Measurements from ENCODE around the gene CHRNA4. TPM values are rescaled to one million over a fixed set of nuclear protein-coding genes. Genes with fewer than 3 reads are reported as not detected.

Gene CHRNA4
- total and polyA plus RNA-seq, 2 of the 13 experiments (the other 11 are each of a cell fraction or from before 2014, with no cell fraction given), result not detected

DNA sequence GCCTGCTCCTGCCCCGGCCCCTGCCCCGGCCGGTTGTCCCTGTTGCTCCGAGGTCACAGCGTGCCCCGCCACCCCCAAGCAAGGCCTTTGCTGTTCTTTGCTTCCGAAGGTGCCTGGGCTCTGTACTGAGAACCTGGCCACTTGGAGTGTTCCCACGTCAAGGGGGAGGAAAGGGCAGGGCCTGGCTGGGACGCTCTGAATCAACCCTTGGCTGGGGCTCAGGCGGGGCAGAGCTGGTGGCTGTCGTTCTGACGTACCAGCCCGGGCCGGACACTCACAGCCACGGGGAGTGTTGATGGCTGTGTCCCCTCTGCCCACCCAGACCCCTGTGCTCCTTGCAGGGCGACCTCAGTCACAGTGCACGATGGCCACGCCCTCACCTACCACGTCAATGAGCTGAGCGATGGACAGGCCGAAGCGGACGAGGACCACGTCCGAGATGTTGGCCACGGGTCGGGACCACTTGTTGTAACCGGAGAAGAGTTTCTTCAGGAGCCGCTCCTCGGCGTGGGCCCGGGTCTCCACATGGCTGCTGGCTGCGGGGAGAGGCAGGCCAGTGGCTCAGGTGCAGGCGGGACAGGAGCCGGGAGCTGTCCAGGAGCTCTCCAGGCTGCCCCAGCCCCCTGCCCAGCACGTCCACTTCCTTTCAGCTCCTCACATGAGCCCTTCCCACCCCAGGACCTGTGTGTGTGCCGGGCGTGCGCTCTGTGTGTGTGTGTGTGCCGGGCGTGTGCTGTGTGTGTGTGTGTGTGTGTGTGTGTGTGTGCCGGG, 1.8 kb downstream of the CHRNA4 start:
- peaks cover 24% of the 10 kb centered on the region for H3K4me1 ChIP-seq (ENCODE audit: insufficient read depth, low read length)
- ATAC-seq, result no peak
- 58% methylated on average over 31 of the region's 42 CpGs for WGBS (ENCODE audit: low lambda C conversion rate)
- POLR2A ChIA-PET, result no interaction called here
- peaks cover 6% of the 10 kb centered on the region; the same call in 1 of the 2 replicates for H4K20me1 ChIP-seq (ENCODE audit: insufficient read depth, low read length)
- H3K4me2 ChIP-seq (ENCODE audit: low read depth, low read length), result no peak overlapping the region
- peaks cover 21 to 49% of the 10 kb centered on the region in 2 experiments for H3K27me3 ChIP-seq (ENCODE audit: control insufficient read depth in 1 of 2, insufficient read depth in 2 of 2, low read length in 2 of 2)
- H2AFZ ChIP-seq (ENCODE audit: low read length), result no peak overlapping the region
- no peak for DNase-seq (ENCODE audit: low spot score)
- intact Hi-C loops (cut with micrococcal nuclease; ENCODE audit: unreplicated experiment) (no loop called here), in situ Hi-C loops (cut with HindIII; ENCODE audit: extremely low pct_ligation_motif_present, low pct_unique_long_range_greater_than_20kb) (no loop called here)
- no peaks in the 10 kb centered on the region for H3K9me3 ChIP-seq (ENCODE audit: low read length)
- H3K9ac ChIP-seq (ENCODE audit: insufficient read depth, low read depth, low read length), result no peak overlapping the region
- TF ChIP-seq, protein P1, sequence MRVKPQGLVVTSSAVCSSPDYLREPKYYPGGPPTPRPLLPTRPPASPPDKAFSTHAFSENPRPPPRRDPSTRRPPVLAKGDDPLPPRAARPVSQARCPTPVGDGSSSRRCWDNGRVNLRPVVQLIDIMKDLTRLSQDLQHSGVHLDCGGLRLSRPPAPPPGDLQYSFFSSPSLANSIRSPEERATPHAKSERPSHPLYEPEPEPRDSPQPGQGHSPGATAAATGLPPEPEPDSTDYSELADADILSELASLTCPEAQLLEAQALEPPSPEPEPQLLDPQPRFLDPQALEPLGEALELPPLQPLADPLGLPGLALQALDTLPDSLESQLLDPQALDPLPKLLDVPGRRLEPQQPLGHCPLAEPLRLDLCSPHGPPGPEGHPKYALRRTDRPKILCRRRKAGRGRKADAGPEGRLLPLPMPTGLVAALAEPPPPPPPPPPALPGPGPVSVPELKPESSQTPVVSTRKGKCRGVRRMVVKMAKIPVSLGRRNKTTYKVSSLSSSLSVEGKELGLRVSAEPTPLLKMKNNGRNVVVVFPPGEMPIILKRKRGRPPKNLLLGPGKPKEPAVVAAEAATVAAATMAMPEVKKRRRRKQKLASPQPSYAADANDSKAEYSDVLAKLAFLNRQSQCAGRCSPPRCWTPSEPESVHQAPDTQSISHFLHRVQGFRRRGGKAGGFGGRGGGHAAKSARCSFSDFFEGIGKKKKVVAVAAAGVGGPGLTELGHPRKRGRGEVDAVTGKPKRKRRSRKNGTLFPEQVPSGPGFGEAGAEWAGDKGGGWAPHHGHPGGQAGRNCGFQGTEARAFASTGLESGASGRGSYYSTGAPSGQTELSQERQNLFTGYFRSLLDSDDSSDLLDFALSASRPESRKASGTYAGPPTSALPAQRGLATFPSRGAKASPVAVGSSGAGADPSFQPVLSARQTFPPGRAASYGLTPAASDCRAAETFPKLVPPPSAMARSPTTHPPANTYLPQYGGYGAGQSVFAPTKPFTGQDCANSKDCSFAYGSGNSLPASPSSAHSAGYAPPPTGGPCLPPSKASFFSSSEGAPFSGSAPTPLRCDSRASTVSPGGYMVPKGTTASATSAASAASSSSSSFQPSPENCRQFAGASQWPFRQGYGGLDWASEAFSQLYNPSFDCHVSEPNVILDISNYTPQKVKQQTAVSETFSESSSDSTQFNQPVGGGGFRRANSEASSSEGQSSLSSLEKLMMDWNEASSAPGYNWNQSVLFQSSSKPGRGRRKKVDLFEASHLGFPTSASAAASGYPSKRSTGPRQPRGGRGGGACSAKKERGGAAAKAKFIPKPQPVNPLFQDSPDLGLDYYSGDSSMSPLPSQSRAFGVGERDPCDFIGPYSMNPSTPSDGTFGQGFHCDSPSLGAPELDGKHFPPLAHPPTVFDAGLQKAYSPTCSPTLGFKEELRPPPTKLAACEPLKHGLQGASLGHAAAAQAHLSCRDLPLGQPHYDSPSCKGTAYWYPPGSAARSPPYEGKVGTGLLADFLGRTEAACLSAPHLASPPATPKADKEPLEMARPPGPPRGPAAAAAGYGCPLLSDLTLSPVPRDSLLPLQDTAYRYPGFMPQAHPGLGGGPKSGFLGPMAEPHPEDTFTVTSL (CRISPR knock-in tag; IDR thresholded peaks at IDR 0.05; ENCODE audit: borderline replicate concordance), result no peak
- TF ChIP-seq KDM5A (IDR thresholded peaks at IDR 0.05; ENCODE audit: borderline replicate concordance, low read length) (no peak), BCL6 (CRISPR knock-in tag; IDR thresholded peaks at IDR 0.05) (no peak), TOE1 (CRISPR knock-in tag; IDR thresholded peaks at IDR 0.05) (no peak), CC2D1A (CRISPR knock-in tag; IDR thresholded peaks at IDR 0.05) (no peak), HCFC1 (IDR thresholded peaks at IDR 0.05; ENCODE audit: low read depth, low read length) (no peak), SOX6 (IDR thresholded peaks at IDR 0.05) (no peak), SOX6 (CRISPR knock-in tag; IDR thresholded peaks at IDR 0.05) (no peak), JDP2 (CRISPR knock-in tag; IDR thresholded peaks at IDR 0.05; ENCODE audit: borderline replicate concordance) (no peak), ZNF713 (CRISPR knock-in tag; IDR thresholded peaks at IDR 0.05) (no peak)
- TF ChIP-seq, protein P2, sequence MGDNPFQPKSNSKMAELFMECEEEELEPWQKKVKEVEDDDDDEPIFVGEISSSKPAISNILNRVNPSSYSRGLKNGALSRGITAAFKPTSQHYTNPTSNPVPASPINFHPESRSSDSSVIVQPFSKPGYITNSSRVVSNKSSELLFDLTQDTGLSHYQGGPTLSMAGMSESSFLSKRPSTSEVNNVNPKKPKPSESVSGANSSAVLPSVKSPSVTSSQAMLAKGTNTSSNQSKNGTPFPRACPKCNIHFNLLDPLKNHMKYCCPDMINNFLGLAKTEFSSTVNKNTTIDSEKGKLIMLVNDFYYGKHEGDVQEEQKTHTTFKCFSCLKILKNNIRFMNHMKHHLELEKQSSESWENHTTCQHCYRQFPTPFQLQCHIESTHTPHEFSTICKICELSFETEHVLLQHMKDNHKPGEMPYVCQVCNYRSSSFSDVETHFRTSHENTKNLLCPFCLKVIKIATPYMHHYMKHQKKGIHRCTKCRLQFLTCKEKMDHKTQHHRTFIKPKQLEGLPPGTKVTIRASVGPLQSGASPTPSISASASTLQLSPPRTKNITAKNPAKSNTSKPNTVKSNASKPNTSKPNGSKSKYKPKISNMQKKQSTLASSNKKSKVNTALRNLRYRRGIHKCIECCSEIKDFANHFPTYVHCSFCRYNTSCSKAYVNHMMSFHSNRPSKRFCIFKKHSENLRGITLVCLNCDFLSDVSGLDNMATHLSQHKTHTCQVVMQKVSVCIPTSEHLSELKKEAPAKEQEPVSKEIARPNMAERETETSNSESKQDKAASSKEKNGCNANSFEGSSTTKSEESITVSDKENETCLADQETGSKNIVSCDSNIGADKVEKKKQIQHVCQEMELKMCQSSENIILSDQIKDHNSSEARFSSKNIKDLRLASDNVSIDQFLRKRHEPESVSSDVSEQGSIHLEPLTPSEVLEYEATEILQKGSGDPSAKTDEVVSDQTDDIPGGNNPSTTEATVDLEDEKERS (CRISPR knock-in tag; IDR thresholded peaks at IDR 0.05), result no peak
- TF ChIP-seq, protein P3, sequence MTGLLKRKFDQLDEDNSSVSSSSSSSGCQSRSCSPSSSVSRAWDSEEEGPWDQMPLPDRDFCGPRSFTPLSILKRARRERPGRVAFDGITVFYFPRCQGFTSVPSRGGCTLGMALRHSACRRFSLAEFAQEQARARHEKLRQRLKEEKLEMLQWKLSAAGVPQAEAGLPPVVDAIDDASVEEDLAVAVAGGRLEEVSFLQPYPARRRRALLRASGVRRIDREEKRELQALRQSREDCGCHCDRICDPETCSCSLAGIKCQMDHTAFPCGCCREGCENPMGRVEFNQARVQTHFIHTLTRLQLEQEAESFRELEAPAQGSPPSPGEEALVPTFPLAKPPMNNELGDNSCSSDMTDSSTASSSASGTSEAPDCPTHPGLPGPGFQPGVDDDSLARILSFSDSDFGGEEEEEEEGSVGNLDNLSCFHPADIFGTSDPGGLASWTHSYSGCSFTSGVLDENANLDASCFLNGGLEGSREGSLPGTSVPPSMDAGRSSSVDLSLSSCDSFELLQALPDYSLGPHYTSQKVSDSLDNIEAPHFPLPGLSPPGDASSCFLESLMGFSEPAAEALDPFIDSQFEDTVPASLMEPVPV (CRISPR knock-in tag; IDR thresholded peaks at IDR 0.05), result no peak
- H3K27ac ChIP-seq (ENCODE audit: extremely low read length, insufficient read depth, low read length), result no peak overlapping the region
- BruUV-seq (replicated peaks), result no TSS peak
- H3K4me3 ChIP-seq (replicated peaks in 1 of 3; ENCODE audit: insufficient read depth in 1 of 3, low read depth in 2 of 3, low read length in 3 of 3), result no peak overlapping the region
- H3K36me3 ChIP-seq (replicated peaks in 1 of 2; ENCODE audit: control insufficient read depth in 1 of 2, insufficient read depth in 2 of 2, low read length in 2 of 2), result no peaks in the 10 kb centered on the region; a peak in 1 of 5 replicates
- H3K79me2 ChIP-seq (ENCODE audit: insufficient read depth, low read length), result no peaks in the 10 kb centered on the region
- CTCF ChIA-PET (ENCODE audit: low intra/inter-chr PET ratio, low total read pairs), result no interaction called here
- FAIRE-seq, result no peak
